Thoracic aorta (tissue), 2 donors: ENCODE data around the gene ABCE1. TPM values are rescaled to one million over a fixed set of nuclear protein-coding genes. Genes with fewer than 3 reads are reported as not detected.

Source experiments
- total RNA-seq, 2 donors: library from RNA; depleted of rRNA; stranded (reverse); fragments of >200 nt; gene quantifications; one replicate each; pipeline versions ENCODE4 v1.1.0 to v1.2.3, GENCODE V29; 2016

The ABCE1 gene
- total RNA-seq, 2 donors from 2014 or later: 74.6 to 74.7 TPM

Other genes starting within 250 kb of the ABCE1 start
- 10 to 100 TPM; 16.6 to 23.0 TPM for gene ANAPC10, start 115 bp upstream of the ABCE1 start, total RNA-seq
- 10 to 100 TPM; 46.7 to 57.2 TPM for gene OTUD4, start 82.3 kb downstream of the ABCE1 start, total RNA-seq